Endodermal cell (in vitro differentiated cells): Measurements from ENCODE around the gene KRT27. TPM values are rescaled to one million over a fixed set of nuclear protein-coding genes. Genes with fewer than 3 reads are reported as not detected.

Experiments
- DNase-seq: peaks from one replicate; pipeline ENCODE4 v3.0.0-alpha.2; 2017
- H3K27ac ChIP-seq: 2 replicates; pipeline ENCODE4 v1.5.1; 2013; ENCODE audit warnings: mild to moderate bottlenecking, low read depth, low read length, moderate library complexity
- H3K27me3 ChIP-seq: 2 replicates; pipeline ENCODE4 v1.6.1; 2013; ENCODE audit warnings: mild to moderate bottlenecking, low read length, moderate library complexity; ENCODE audit not compliant: insufficient read depth, control insufficient read depth, poor library complexity, severe bottlenecking
- H3K36me3 ChIP-seq: 2 replicates; pipeline ENCODE4 v1.7.0; 2013; ENCODE audit warnings: mild to moderate bottlenecking, low read length, moderate library complexity; ENCODE audit not compliant: control insufficient read depth, insufficient read depth
- H3K4me1 ChIP-seq: one replicate; pipeline ENCODE4 v1.7.0; 2013; ENCODE audit warnings: low read length; ENCODE audit not compliant: control insufficient read depth, insufficient read depth
- H3K4me3 ChIP-seq: 2 replicates; pipeline ENCODE4 v1.5.1; 2013; ENCODE audit warnings: mild to moderate bottlenecking, low read length, moderate library complexity
- H3K9ac ChIP-seq: 2 replicates; pipeline ENCODE4 v1.6.1; 2013; ENCODE audit warnings: mild to moderate bottlenecking, low read length, moderate library complexity; ENCODE audit not compliant: poor library complexity, severe bottlenecking; ENCODE audit errors: extremely low read depth
- H3K9me3 ChIP-seq: 2 replicates; pipeline ENCODE4 v1.6.1; 2013; ENCODE audit warnings: mild to moderate bottlenecking, low read length, moderate library complexity; ENCODE audit not compliant: control insufficient read depth
- H3K27ac Mint-ChIP-seq: 2 replicates; pipeline ENCODE4 v1.8.0; 2020; ENCODE audit warnings: mixed read lengths
- H3K27me3 Mint-ChIP-seq: 2 replicates; pipeline ENCODE4 v1.8.0; 2021; ENCODE audit warnings: mild to moderate bottlenecking, mixed read lengths; ENCODE audit not compliant: insufficient read depth
- H3K36me3 Mint-ChIP-seq: 2 replicates; pipeline ENCODE4 v1.8.0; 2020; ENCODE audit warnings: low read depth, mixed read lengths
- H3K4me1 Mint-ChIP-seq: 2 replicates; pipeline ENCODE4 v1.8.0; 2020; ENCODE audit warnings: mixed read lengths
- H3K4me3 Mint-ChIP-seq: 2 replicates; pipeline ENCODE4 v1.8.0; 2020; ENCODE audit warnings: mild to moderate bottlenecking, moderate library complexity, mixed read lengths
- H3K9me3 Mint-ChIP-seq: 2 replicates; pipeline ENCODE4 v1.8.0; 2020; ENCODE audit warnings: mild to moderate bottlenecking, mixed read lengths
- CTCF ChIP-seq: fragments of 200-600 bp; sonication (generic); conservative IDR thresholded peaks from 2 replicates; pipeline ENCODE4 v1.5.0; 2021; ENCODE audit warnings: antibody characterized with exemption, mild to moderate bottlenecking
- WGBS, 2 experiments: methylation state at CpG; one replicate each; pipeline versions ENCODE4 v1.1.5 to v1.1.7; 2013; ENCODE audit warnings: missing lambda C conversion rate in 2 of 2, mixed read lengths in 1 of 2; ENCODE audit not compliant: insufficient coverage in 1 of 2, insufficient read length in 1 of 2; 5-methylcytosine and 5-hydroxymethylcytosine counted together
- total RNA-seq, 2 donors: library from RNA; stranded (reverse); fragmentation: NEBNext Ultra II Directional in 1 of 2; extraction: Animal tissue kit (Norgen Biotek cat#: 25700) in 1 of 2; gene quantifications; 2 replicates in 1 of 2; 3 replicates in 1 of 2; pipeline ENCODE4 v1.2.1, GENCODE V29; 2021

The KRT27 gene
- total RNA-seq, 2 donors from 2014 or later: not detected

- no peak overlapping the region for H3K4me3 Mint-ChIP-seq
- H3K9me3 Mint-ChIP-seq: peaks cover 4% of the 10 kb centered on the region
- Histone ChIP-seq H3K9me3 (peaks cover 4% of the 10 kb centered on the region), H3K27me3 (peaks cover 81% of the 10 kb centered on the region), H3K27ac (no peak overlapping the region), H3K4me1 (no peaks in the 10 kb centered on the region), H3K4me3 (no peak overlapping the region), H3K9ac (no peak overlapping the region), H3K36me3 (no peaks in the 10 kb centered on the region)
- 90% methylated on average over 2 of the region's 2 CpGs; no CpG with 5 or more reads in 1 of the 2 experiments for WGBS, 2 experiments
- H3K27me3 Mint-ChIP-seq: peaks cover 97% of the 10 kb centered on the region
- no peaks in the 10 kb centered on the region for H3K36me3 Mint-ChIP-seq
- no peak overlapping the region for H3K27ac Mint-ChIP-seq
- H3K4me1 Mint-ChIP-seq: no peaks in the 10 kb centered on the region
- DNase-seq: no peak
- no peak for TF ChIP-seq CTCF
Observed at GRCh38 chr17:40809721-40810421, 27.5 kb upstream of the KRT27 start.

GRCh38 chr17:40806131-40806530, 23.8 kb upstream of the KRT27 start:
- Histone ChIP-seq H3K4me1 (no peaks in the 10 kb centered on the region), H3K36me3 (no peaks in the 10 kb centered on the region), H3K27me3 (peaks cover 64% of the 10 kb centered on the region), H3K4me3 (no peak overlapping the region), H3K27ac (no peak overlapping the region), H3K9ac (no peak overlapping the region), H3K9me3 (peaks cover 6% of the 10 kb centered on the region)
- Mint-ChIP-seq H3K27ac (no peak overlapping the region), H3K9me3 (peaks cover 4% of the 10 kb centered on the region), H3K4me3 (no peak overlapping the region), H3K4me1 (peaks cover 3% of the 10 kb centered on the region), H3K36me3 (no peaks in the 10 kb centered on the region), H3K27me3 (peaks cover 66% of the 10 kb centered on the region)
- WGBS, 2 experiments: 63 to 79% methylated on average over 1 to 3 of the region's 3 CpGs
- no peak for TF ChIP-seq CTCF
- DNase-seq: no peak

- Histone ChIP-seq H3K9ac (no peak overlapping the region), H3K27ac (no peak overlapping the region), H3K36me3 (no peaks in the 10 kb centered on the region), H3K4me1 (no peaks in the 10 kb centered on the region), H3K27me3 (peaks cover 59% of the 10 kb centered on the region), H3K9me3 (peaks cover 6% of the 10 kb centered on the region), H3K4me3 (no peak overlapping the region)
- Mint-ChIP-seq H3K36me3 (no peaks in the 10 kb centered on the region), H3K4me3 (no peak overlapping the region), H3K4me1 (peaks cover 3% of the 10 kb centered on the region), H3K9me3 (peaks cover 4% of the 10 kb centered on the region), H3K27ac (no peak overlapping the region), H3K27me3 (peaks cover 48% of the 10 kb centered on the region)
- DNase-seq: peak; percentile 97
- peak; percentile 97 for TF ChIP-seq CTCF
- 18 to 20% methylated on average over 9 to 13 of the region's 13 CpGs for WGBS, 2 experiments
Observed at GRCh38 chr17:40803617-40804082, 21.3 kb upstream of the KRT27 start.
